Measurements from ENCODE around the gene RAC3. TPM values are rescaled to one million over a fixed set of nuclear protein-coding genes. Genes with fewer than 3 reads are reported as not detected.

RAC3 gene
- total and polyA plus RNA-seq, 2 experiments from 2014 or later, result 9.9 to 73.7 TPM

- H3K9me3 ChIP-seq (ENCODE audit: low read depth), result no peaks in the 10 kb centered on the region
- TF ChIP-seq CTCF (IDR thresholded peaks at IDR 0.05; ENCODE audit: low read depth, low read length), result no peak
- peaks cover 25% of the 10 kb centered on the region for H3K36me3 ChIP-seq
- H3K4me1 ChIP-seq (ENCODE audit: low read depth), result peaks cover 5% of the 10 kb centered on the region
- H3K4me3 ChIP-seq, result no peak overlapping the region
- no peak for DNase-seq (ENCODE audit: low read depth in 1 of 2, low spot score in 1 of 2)
- no peak overlapping the region for H3K27ac ChIP-seq
- no peaks in the 10 kb centered on the region for H3K27me3 ChIP-seq
Measured at GRCh38 chr17:82060614-82061013, 29.1 kb downstream of the RAC3 start.

DNA sequence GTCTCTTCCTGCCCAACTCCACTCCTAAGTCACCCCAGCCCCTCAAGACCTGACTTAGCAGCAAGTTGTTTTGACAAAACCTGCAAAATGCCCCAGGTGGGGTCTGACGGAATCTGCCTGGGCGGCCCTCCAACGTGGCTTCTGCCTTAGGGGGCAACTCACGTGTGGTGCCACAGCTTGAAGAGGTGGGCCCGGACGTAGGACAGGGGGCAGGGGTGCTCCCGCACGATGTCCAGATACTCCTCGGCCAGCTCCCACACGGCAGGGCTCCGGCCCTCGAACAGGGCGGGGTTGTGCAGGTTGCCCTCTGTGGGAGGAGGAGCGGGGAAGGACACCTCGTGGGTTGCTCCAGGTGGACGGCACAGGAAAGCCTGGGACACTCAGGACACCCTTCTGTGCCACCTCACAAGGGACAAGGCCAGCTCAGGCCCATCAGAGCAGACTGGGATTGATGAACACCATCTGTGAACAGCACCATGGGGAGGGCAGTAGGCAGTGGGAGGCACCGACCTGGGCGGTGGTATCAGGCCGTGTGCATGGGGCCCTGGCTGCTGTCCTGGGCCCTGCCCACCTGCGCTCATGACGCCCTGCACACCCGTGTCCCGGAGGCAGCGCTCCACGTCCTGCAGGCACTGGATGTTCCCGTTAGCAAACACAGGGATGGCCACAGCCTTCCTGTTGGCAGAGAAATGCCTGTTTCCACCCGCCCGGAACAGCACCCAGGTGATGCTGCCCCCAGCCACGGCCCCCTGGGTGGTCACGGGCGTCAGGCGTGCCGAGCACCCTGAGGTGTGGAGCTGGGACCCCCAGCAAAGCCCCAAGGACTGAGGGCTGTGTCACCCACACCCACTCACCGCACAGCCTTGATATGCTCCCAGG is 29.8 kb downstream of the RAC3 start:
- no peak for DNase-seq (ENCODE audit: low read depth in 1 of 2, low spot score in 1 of 2)
- no peak for TF ChIP-seq CTCF (IDR thresholded peaks at IDR 0.05; ENCODE audit: low read depth, low read length)
- Histone ChIP-seq H3K9me3 (ENCODE audit: low read depth) (no peaks in the 10 kb centered on the region), H3K36me3 (peaks cover 20% of the 10 kb centered on the region), H3K27ac (no peak overlapping the region), H3K27me3 (no peaks in the 10 kb centered on the region), H3K4me1 (ENCODE audit: low read depth) (peaks cover 5% of the 10 kb centered on the region), H3K4me3 (no peak overlapping the region)

GRCh38 chr17:82062076-82062983 is 30.9 kb downstream of the RAC3 start:
- Histone ChIP-seq H3K4me1 (ENCODE audit: low read depth) (peaks cover 5% of the 10 kb centered on the region), H3K4me3 (no peak overlapping the region), H3K36me3 (peaks cover 20% of the 10 kb centered on the region), H3K9me3 (ENCODE audit: low read depth) (no peaks in the 10 kb centered on the region), H3K27ac (no peak overlapping the region), H3K27me3 (no peaks in the 10 kb centered on the region)
- no peak for DNase-seq (ENCODE audit: low read depth in 1 of 2, low spot score in 1 of 2)
- TF ChIP-seq CTCF (IDR thresholded peaks at IDR 0.05; ENCODE audit: low read depth, low read length), result no peak

DNA sequence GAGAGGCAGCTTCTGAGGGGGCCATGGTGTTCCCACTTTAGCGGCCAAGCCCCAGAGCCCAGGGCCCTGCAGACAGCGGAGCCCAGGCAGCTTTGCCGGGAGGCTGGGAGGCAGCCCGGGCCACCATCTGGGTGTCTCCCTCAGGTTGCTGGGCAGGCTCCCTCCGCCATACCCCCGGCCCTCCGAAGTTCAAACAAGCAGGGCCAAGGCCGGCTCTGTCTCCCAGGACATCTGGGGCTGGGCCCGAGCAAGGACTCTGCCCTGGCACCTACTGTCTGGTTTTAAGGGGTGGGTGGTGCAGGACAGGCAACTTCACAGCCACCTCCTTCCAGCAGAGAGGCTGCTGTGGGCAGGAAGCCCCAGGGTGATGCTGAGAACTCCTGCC is 31.5 kb downstream of the RAC3 start:
- H3K4me1 ChIP-seq (ENCODE audit: low read depth), result peaks cover 5% of the 10 kb centered on the region
- H3K36me3 ChIP-seq, result peaks cover 20% of the 10 kb centered on the region
- DNase-seq (ENCODE audit: low read depth in 1 of 2, low spot score in 1 of 2), result no peak
- no peaks in the 10 kb centered on the region for H3K27me3 ChIP-seq
- no peaks in the 10 kb centered on the region for H3K9me3 ChIP-seq (ENCODE audit: low read depth)
- no peak overlapping the region for H3K4me3 ChIP-seq
- TF ChIP-seq CTCF (IDR thresholded peaks at IDR 0.05; ENCODE audit: low read depth, low read length), result no peak
- H3K27ac ChIP-seq, result no peak overlapping the region

DNA sequence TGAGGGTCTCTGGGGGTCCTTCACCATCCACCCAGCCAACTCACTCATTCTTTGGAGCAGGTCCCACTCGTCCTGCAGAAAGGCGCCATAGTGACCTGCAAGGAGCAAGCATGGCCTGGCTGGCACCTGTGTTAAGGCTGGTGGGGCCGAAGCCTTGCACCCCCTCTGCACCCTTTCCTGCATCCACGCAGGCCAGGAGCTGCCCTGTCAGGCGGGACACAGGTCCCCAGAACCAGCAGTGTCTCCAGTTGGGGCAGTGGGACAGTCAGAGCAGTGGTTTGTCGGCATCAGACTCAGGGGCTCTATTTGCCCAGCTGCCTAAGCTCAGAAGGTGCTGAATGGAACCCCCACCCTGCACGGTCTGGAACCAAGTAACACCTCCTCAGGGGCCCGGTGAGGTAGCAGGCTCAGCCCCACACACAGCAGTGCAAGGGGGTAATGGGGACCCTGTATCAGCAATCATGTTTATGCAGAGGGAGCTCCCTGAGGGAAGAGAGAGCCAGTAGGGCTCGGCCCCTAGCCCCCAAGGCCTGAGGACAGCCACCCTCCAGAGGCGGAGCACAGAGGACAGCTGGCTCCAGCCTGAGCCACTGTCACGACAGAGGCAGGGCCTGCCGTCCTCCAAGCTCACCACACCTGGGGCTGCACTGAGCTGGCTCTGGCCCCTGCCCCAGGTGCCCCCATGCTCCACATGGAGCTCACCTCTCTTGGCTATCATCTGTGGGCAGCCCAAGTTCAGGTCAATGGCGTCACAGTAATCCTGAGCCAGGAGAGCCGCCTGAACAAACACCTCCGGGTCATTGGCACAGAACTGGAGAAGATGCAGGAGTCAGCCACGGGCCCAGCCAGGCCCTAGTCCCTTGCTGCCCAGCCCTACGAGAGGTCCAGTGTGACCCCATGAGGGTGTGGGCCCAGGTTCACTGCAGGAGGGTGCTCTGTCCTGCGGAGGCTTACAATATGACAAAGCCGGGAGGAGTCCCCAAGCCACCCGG is 32.2 kb downstream of the RAC3 start:
- H3K27me3 ChIP-seq, result no peaks in the 10 kb centered on the region
- DNase-seq (ENCODE audit: low read depth in 1 of 2, low spot score in 1 of 2), result no peak
- no peak for TF ChIP-seq CTCF (IDR thresholded peaks at IDR 0.05; ENCODE audit: low read depth, low read length)
- H3K36me3 ChIP-seq, result peaks cover 18% of the 10 kb centered on the region
- H3K9me3 ChIP-seq (ENCODE audit: low read depth), result no peaks in the 10 kb centered on the region
- H3K4me1 ChIP-seq (ENCODE audit: low read depth), result peaks cover 5% of the 10 kb centered on the region
- no peak overlapping the region for H3K27ac ChIP-seq
- H3K4me3 ChIP-seq, result no peak overlapping the region
